IMR-90 (cell line): ENCODE data around the gene MRPL4. TPM values are rescaled to one million over a fixed set of nuclear protein-coding genes. Genes with fewer than 3 reads are reported as not detected.

Experiments used
- ATAC-seq: fragments of 200-7000 bp; cut with Tn5 transposase; 2 replicates; pipeline ENCODE4 v1.9.1; 2020; ENCODE audit warnings: low read depth, mild to moderate bottlenecking, moderate library complexity
- BruUV-seq: library from RNA; stranded (reverse); fragments of 400-500 nt; replicated peaks from 2 replicates; lab custom pipeline; 2021; lab: Mats Ljungman, UMichigan
- CTCF ChIA-PET: fragments of 300-600 bp; formaldehyde crosslinking; extraction: SDS; loops from one replicate; lab custom pipeline; 2021; ENCODE audit warnings: antibody characterized with exemption; lab: Yijun Ruan, JAX
- POLR2A ChIA-PET: fragments of 300-600 bp; sonication (Branson Sonifier 250); formaldehyde crosslinking; loops from one replicate; lab custom pipeline; 2022; ENCODE audit warnings: antibody characterized with exemption; ENCODE audit not compliant: unreplicated experiment; lab: Charles Lee
- DNase-seq: peaks from one replicate; pipeline ENCODE4 v3.0.0; 2013
- H2AFZ ChIP-seq: replicated peaks from 2 replicates; pipeline ENCODE3; 2013; ENCODE audit warnings: low read length, mild to moderate bottlenecking; ENCODE audit not compliant: poor library complexity
- H2AK5ac ChIP-seq: 2 replicates; pipeline ENCODE4 v1.6.1; 2013; ENCODE audit warnings: low read depth, low read length, inconsistent platforms
- H2AK9ac ChIP-seq: replicated peaks from 2 replicates; pipeline ENCODE3; 2013; ENCODE audit warnings: mild to moderate bottlenecking, low read depth, low read length, moderate library complexity; ENCODE audit not compliant: poor library complexity
- H2BK120ac ChIP-seq: 2 replicates; pipeline ENCODE4 v1.6.1; 2013; ENCODE audit warnings: low read depth, low read length, inconsistent platforms
- H2BK15ac ChIP-seq: 3 replicates; pipeline ENCODE4 v1.6.1; 2013; ENCODE audit warnings: low read depth, low read length, inconsistent platforms
- H2BK20ac ChIP-seq: 2 replicates; pipeline ENCODE4 v1.6.1; 2013; ENCODE audit warnings: low read depth, mild to moderate bottlenecking, inconsistent platforms, low read length, moderate library complexity
- H2BK5ac ChIP-seq: 2 replicates; pipeline ENCODE4 v1.6.1; 2013; ENCODE audit warnings: mild to moderate bottlenecking, low read depth, low read length, inconsistent platforms; ENCODE audit not compliant: poor library complexity, severe bottlenecking
- H3K14ac ChIP-seq: replicated peaks from 2 replicates; pipeline ENCODE4 v1.6.1; 2013; ENCODE audit warnings: low read depth, low read length, inconsistent platforms
- H3K18ac ChIP-seq: 2 replicates; pipeline ENCODE4 v1.6.1; 2013; ENCODE audit warnings: low read depth, low read length, control low read depth
- H3K23ac ChIP-seq: 2 replicates; pipeline ENCODE4 v1.6.1; 2013; ENCODE audit warnings: low read depth, low read length, inconsistent platforms
- H3K27ac ChIP-seq: 2 replicates; pipeline ENCODE4 v1.5.1; 2013; ENCODE audit warnings: mild to moderate bottlenecking, control low read depth, low read length; ENCODE audit not compliant: insufficient read depth
- H3K27me3 ChIP-seq: 2 replicates; pipeline ENCODE4 v1.6.1; 2013; ENCODE audit warnings: low read length; ENCODE audit not compliant: control insufficient read depth, insufficient read depth
- H3K36me3 ChIP-seq: 2 replicates; pipeline ENCODE4 v1.6.1; 2013; ENCODE audit warnings: low read length, mixed read lengths; ENCODE audit not compliant: control insufficient read depth, insufficient read depth
- H3K4ac ChIP-seq: 2 replicates; pipeline ENCODE4 v1.6.1; 2013; ENCODE audit warnings: low read depth, low read length, inconsistent platforms
- H3K4me1 ChIP-seq: 2 replicates; pipeline ENCODE4 v1.6.1; 2013; ENCODE audit warnings: low read length, mixed read lengths; ENCODE audit not compliant: control insufficient read depth, insufficient read depth
- H3K4me2 ChIP-seq: 2 replicates; pipeline ENCODE4 v1.6.1; 2013; ENCODE audit warnings: low read depth, mild to moderate bottlenecking, control low read depth, low read length, moderate library complexity
- H3K4me3 ChIP-seq: 2 replicates; pipeline ENCODE4 v1.5.1; 2013; ENCODE audit warnings: low read depth, mild to moderate bottlenecking, control low read depth, low read length, moderate library complexity; ENCODE audit not compliant: insufficient read depth
- H3K56ac ChIP-seq: 2 replicates; pipeline ENCODE4 v1.6.1; 2013; ENCODE audit warnings: low read length, inconsistent platforms; ENCODE audit not compliant: insufficient read depth; ENCODE audit errors: extremely low read depth
- H3K79me1 ChIP-seq, 2 experiments: 2 replicates each; pipeline ENCODE4 v1.6.1; 2013; ENCODE audit warnings: low read length in 2 of 2, inconsistent platforms in 1 of 2, low read depth in 1 of 2
- H3K9ac ChIP-seq: 2 replicates; pipeline ENCODE4 v1.6.1; 2013; ENCODE audit warnings: low read depth, low read length, control low read depth
- H3K9me1 ChIP-seq: 2 replicates; pipeline ENCODE4 v1.6.1; 2013; ENCODE audit warnings: low read length, inconsistent platforms; ENCODE audit not compliant: insufficient read depth
- H3K9me3 ChIP-seq: 2 replicates; pipeline ENCODE4 v1.6.1; 2013; ENCODE audit warnings: low read length; ENCODE audit not compliant: control insufficient read depth, insufficient read depth
- H4K20me1 ChIP-seq: 2 replicates; pipeline ENCODE4 v1.6.1; 2013; ENCODE audit warnings: low read length, inconsistent platforms; ENCODE audit not compliant: insufficient read depth
- H4K5ac ChIP-seq: 2 replicates; pipeline ENCODE4 v1.6.1; 2013; ENCODE audit warnings: mild to moderate bottlenecking, low read depth, low read length, control low read depth
- H4K8ac ChIP-seq, 2 experiments: 2 replicates each; pipeline ENCODE4 v1.6.1; 2013; ENCODE audit warnings: low read depth in 2 of 2, low read length in 2 of 2, control low read depth in 1 of 2, inconsistent platforms in 1 of 2
- H4K91ac ChIP-seq: 2 replicates; pipeline ENCODE4 v1.6.1; 2013; ENCODE audit warnings: low read depth, low read length, inconsistent platforms; ENCODE audit not compliant: insufficient read depth
- BHLHE40 ChIP-seq: fragments of 150-350 bp; IDR thresholded peaks from 2 replicates; pipeline ENCODE4 v1.6.1; 2016; ENCODE audit warnings: mild to moderate bottlenecking, low read depth, low read length
- CEBPB ChIP-seq: IDR thresholded peaks from 2 replicates; pipeline ENCODE4 v1.6.1; 2012; ENCODE audit warnings: low read depth, low read length, improper control_type of control experiment
- CHD1 ChIP-seq: IDR thresholded peaks from 2 replicates; pipeline ENCODE4 v1.6.1; 2012; ENCODE audit warnings: low read depth, low read length, improper control_type of control experiment
- ELK1 ChIP-seq: fragments of 150-350 bp; IDR thresholded peaks from 2 replicates; pipeline ENCODE4 v1.6.1; 2016; ENCODE audit warnings: low read depth, mild to moderate bottlenecking, low read length, moderate library complexity, borderline replicate concordance
- FOS ChIP-seq: fragments of 150-350 bp; IDR thresholded peaks from 2 replicates; pipeline ENCODE4 v1.6.1; 2016; ENCODE audit warnings: low read depth, low read length
- MAFK ChIP-seq: IDR thresholded peaks from 2 replicates; pipeline ENCODE4 v1.6.1; 2012; ENCODE audit warnings: low read depth, low read length, improper control_type of control experiment
- MAZ ChIP-seq: IDR thresholded peaks from 2 replicates; pipeline ENCODE4 v1.6.1; 2012; ENCODE audit warnings: low read depth, mild to moderate bottlenecking, low read length, improper control_type of control experiment, moderate library complexity, borderline replicate concordance
- MXI1 ChIP-seq: IDR thresholded peaks from 2 replicates; pipeline ENCODE4 v1.6.1; 2012; ENCODE audit warnings: low read depth, mild to moderate bottlenecking, low read length, moderate library complexity, borderline replicate concordance
- NFE2L2 ChIP-seq: fragments of 150-350 bp; IDR thresholded peaks from 2 replicates; pipeline ENCODE4 v1.6.1; 2016; ENCODE audit warnings: low read depth, mild to moderate bottlenecking, low read length
- RAD21 ChIP-seq: IDR thresholded peaks from 2 replicates; pipeline ENCODE4 v1.6.1; 2012; ENCODE audit warnings: low read length, improper control_type of control experiment
- RFX5 ChIP-seq: IDR thresholded peaks from 2 replicates; pipeline ENCODE4 v1.8.0; 2012; ENCODE audit warnings: low read depth, mild to moderate bottlenecking, low read length, moderate library complexity
- WGBS, 2 experiments: methylation state at CpG; one replicate each; pipeline versions ENCODE4 v1.1.5 to v1.1.7; 2013; ENCODE audit warnings: missing lambda C conversion rate in 2 of 2; ENCODE audit not compliant: insufficient read length in 1 of 2; ENCODE audit errors: extremely low coverage in 2 of 2; 5-methylcytosine and 5-hydroxymethylcytosine counted together
- dilution Hi-C: fragments of 300-500 bp; cut with HindIII; formaldehyde crosslinking; loops from one replicate; pipeline ENCODE4 v1.14.3; 2018; ENCODE audit warnings: low sequenced_read_pairs; ENCODE audit not compliant: unreplicated experiment
- in situ Hi-C: fragments of 300-500 bp; cut with MboI; formaldehyde crosslinking; loops from 3 replicates; pipeline ENCODE4 v1.14.3; 2019; ENCODE audit warnings: low sequenced_read_pairs, inconsistent platforms, mixed read lengths
- intact Hi-C: fragments of 100-400 bp; cut with micrococcal nuclease; formaldehyde crosslinking; loops from 2 replicates; pipeline ENCODE4 v1.10.0; 2022
- polyA plus RNA-seq, 3 experiments: library from polyadenylated mRNA; depleted of rRNA; stranded (reverse); fragments of >200 nt; gene quantifications; 2 replicates each; pipeline ENCODE4 v1.2.3, GENCODE V29; 2012; ENCODE audit warnings: low replicate concordance in 1 of 3
- total RNA-seq: library from RNA; depleted of rRNA; stranded (reverse); fragments of >200 nt; gene quantifications from 2 replicates; pipeline ENCODE4 v1.2.3, GENCODE V29; 2012

The MRPL4 gene
- total and polyA plus RNA-seq, 2 of the 4 experiments (the other 2 are of a cell fraction) = 32.8 to 108 TPM

DNA sequence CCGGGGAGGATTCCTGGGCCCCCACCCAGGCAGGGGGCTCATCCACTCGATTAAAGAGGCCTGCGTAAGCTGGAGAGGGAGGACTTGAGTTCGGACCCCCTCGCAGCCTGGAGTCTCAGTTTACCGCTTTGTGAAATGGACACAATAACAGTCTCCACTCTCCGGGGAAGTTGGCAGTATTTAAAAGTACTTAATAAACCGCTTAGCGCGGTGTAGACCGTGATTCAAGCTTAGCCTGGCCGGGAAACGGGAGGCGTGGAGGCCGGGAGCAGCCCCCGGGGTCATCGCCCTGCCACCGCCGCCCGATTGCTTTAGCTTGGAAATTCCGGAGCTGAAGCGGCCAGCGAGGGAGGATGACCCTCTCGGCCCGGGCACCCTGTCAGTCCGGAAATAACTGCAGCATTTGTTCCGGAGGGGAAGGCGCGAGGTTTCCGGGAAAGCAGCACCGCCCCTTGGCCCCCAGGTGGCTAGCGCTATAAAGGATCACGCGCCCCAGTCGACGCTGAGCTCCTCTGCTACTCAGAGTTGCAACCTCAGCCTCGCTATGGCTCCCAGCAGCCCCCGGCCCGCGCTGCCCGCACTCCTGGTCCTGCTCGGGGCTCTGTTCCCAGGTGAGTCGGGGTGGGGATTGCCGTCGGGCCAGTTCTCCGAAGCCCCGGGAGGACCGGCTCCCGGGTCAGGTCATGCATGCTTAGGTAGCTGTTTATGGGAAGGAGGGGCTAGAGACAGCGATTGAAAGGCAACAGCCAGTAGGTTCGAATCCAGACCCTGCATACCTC is 18.8 kb downstream of the MRPL4 start, which contains the start of gene ICAM1:
Gene ICAM1, plus strand, starts transcription at position 505 of the 779 bp plus-strand sequence. Its CDS starts 40 bp downstream, at position 545.
- Histone ChIP-seq H3K23ac (no peak within 1 kb of the TSS), H3K56ac (peak within 1 kb of the TSS; percentile 10; the same call in 1 of the 2 replicates), H3K4ac (peak within 1 kb of the TSS; percentile 60), H3K9me1 (no peaks in the 10 kb centered on the region), H4K20me1 (no peaks in the 10 kb centered on the region), H3K79me1 (0 out of 4 replicates have a peak, but pooled peaks cover 0 to 6% of the 10 kb centered on the region in 2 experiments), H2AK5ac (peak within 1 kb of the TSS; percentile 37), H4K8ac (peak within 1 kb of the TSS; percentile 64 to 81), H3K36me3 (no peaks in the 10 kb centered on the region), H4K5ac (peak within 1 kb of the TSS; percentile 57), H3K4me1 (peaks cover 3% of the 10 kb centered on the region; the same call in 1 of the 2 replicates), H2BK120ac (peak within 1 kb of the TSS; percentile 65; the same call in 1 of the 2 replicates), H2BK15ac (no peak within 1 kb of the TSS; the same call in 2 of the 3 replicates), H2AFZ (peak within 1 kb of the TSS; percentile 94), H3K27ac (no peak within 1 kb of the TSS; the same call in 1 of the 2 replicates), H3K9ac (peak within 1 kb of the TSS; percentile 31; the same call in 1 of the 2 replicates), H3K4me2 (peak within 1 kb of the TSS; percentile 30), H2AK9ac (peak within 1 kb of the TSS; percentile 80), H2BK5ac (no peak within 1 kb of the TSS), H3K18ac (no peak within 1 kb of the TSS; the same call in 1 of the 2 replicates), H3K27me3 (no peaks in the 10 kb centered on the region; the same call in 1 of the 2 replicates), H2BK20ac (no peak within 1 kb of the TSS), H3K4me3 (peak within 1 kb of the TSS; percentile 32), H3K9me3 (no peaks in the 10 kb centered on the region), H4K91ac (peak within 1 kb of the TSS; percentile 41), H3K14ac (0 out of 2 replicates have a peak within 1 kb of the TSS, but pooled peaks have one; percentile 44)
- no peak; the same call in 1 of the 2 replicates for ATAC-seq
- TF ChIP-seq BHLHE40 (no peak), MXI1 (peak; percentile 25; the same call in 1 of the 2 replicates), MAZ (peak; percentile 41; the same call in 1 of the 2 replicates), NFE2L2 (no peak), CHD1 (no peak), ELK1 (no peak), FOS (no peak), RFX5 (no peak), RAD21 (no peak), CEBPB (no peak), MAFK (no peak)
- intact Hi-C loops = no loop called here
- WGBS, 2 experiments = 17% methylated on average over 36 of the region's 51 CpGs; no CpG with 5 or more reads in 1 of the 2 experiments
- dilution Hi-C loops = no loop called here
- ChIA-PET POLR2A (interaction anchor here (1.6 kb wide), 1 partner anchor 21 kb away, joined by 8 read pairs; no protein-coding TSS in a partner anchor), CTCF (interaction anchor here (0.6 to 2.6 kb wide), 3 partner anchors 20 to 157 kb away, joined by 4 to 12 read pairs (median 8); no protein-coding TSS in a partner anchor)
- BruUV-seq = no TSS peak
- peak; percentile 66 for DNase-seq
- in situ Hi-C loops = no loop called here
